Endodermal cell (in vitro differentiated cells): ENCODE measurements around the gene ARL2BP. TPM values are rescaled to one million over a fixed set of nuclear protein-coding genes. Genes with fewer than 3 reads are reported as not detected.

Source experiments
- DNase-seq: peaks from one replicate; pipeline ENCODE4 v3.0.0-alpha.2; 2017
- H3K27ac ChIP-seq: 2 replicates; pipeline ENCODE4 v1.5.1; 2013; ENCODE audit warnings: mild to moderate bottlenecking, low read depth, low read length, moderate library complexity
- H3K27me3 ChIP-seq: 2 replicates; pipeline ENCODE4 v1.6.1; 2013; ENCODE audit warnings: mild to moderate bottlenecking, low read length, moderate library complexity; ENCODE audit not compliant: insufficient read depth, control insufficient read depth, poor library complexity, severe bottlenecking
- H3K36me3 ChIP-seq: 2 replicates; pipeline ENCODE4 v1.7.0; 2013; ENCODE audit warnings: mild to moderate bottlenecking, low read length, moderate library complexity; ENCODE audit not compliant: control insufficient read depth, insufficient read depth
- H3K4me1 ChIP-seq: one replicate; pipeline ENCODE4 v1.7.0; 2013; ENCODE audit warnings: low read length; ENCODE audit not compliant: control insufficient read depth, insufficient read depth
- H3K4me3 ChIP-seq: 2 replicates; pipeline ENCODE4 v1.5.1; 2013; ENCODE audit warnings: mild to moderate bottlenecking, low read length, moderate library complexity
- H3K9ac ChIP-seq: 2 replicates; pipeline ENCODE4 v1.6.1; 2013; ENCODE audit warnings: mild to moderate bottlenecking, low read length, moderate library complexity; ENCODE audit not compliant: poor library complexity, severe bottlenecking; ENCODE audit errors: extremely low read depth
- H3K9me3 ChIP-seq: 2 replicates; pipeline ENCODE4 v1.6.1; 2013; ENCODE audit warnings: mild to moderate bottlenecking, low read length, moderate library complexity; ENCODE audit not compliant: control insufficient read depth
- H3K27ac Mint-ChIP-seq: 2 replicates; pipeline ENCODE4 v1.8.0; 2020; ENCODE audit warnings: mixed read lengths
- H3K27me3 Mint-ChIP-seq: 2 replicates; pipeline ENCODE4 v1.8.0; 2021; ENCODE audit warnings: mild to moderate bottlenecking, mixed read lengths; ENCODE audit not compliant: insufficient read depth
- H3K36me3 Mint-ChIP-seq: 2 replicates; pipeline ENCODE4 v1.8.0; 2020; ENCODE audit warnings: low read depth, mixed read lengths
- H3K4me1 Mint-ChIP-seq: 2 replicates; pipeline ENCODE4 v1.8.0; 2020; ENCODE audit warnings: mixed read lengths
- H3K4me3 Mint-ChIP-seq: 2 replicates; pipeline ENCODE4 v1.8.0; 2020; ENCODE audit warnings: mild to moderate bottlenecking, moderate library complexity, mixed read lengths
- H3K9me3 Mint-ChIP-seq: 2 replicates; pipeline ENCODE4 v1.8.0; 2020; ENCODE audit warnings: mild to moderate bottlenecking, mixed read lengths
- WGBS, 2 experiments: methylation state at CpG; one replicate each; pipeline versions ENCODE4 v1.1.5 to v1.1.7; 2013; ENCODE audit warnings: missing lambda C conversion rate in 2 of 2, mixed read lengths in 1 of 2; ENCODE audit not compliant: insufficient coverage in 1 of 2, insufficient read length in 1 of 2; 5-methylcytosine and 5-hydroxymethylcytosine counted together
- total RNA-seq, 2 donors: library from RNA; stranded (reverse); fragmentation: NEBNext Ultra II Directional in 1 of 2; extraction: Animal tissue kit (Norgen Biotek cat#: 25700) in 1 of 2; gene quantifications; 2 replicates in 1 of 2; 3 replicates in 1 of 2; pipeline ENCODE4 v1.2.1, GENCODE V29; 2021
- TF ChIP-seq, protein P1 (sequence below): fragments of 200-600 bp; sonication (generic); conservative IDR thresholded peaks from 2 replicates; pipeline ENCODE4 v1.5.0; 2021; ENCODE audit warnings: antibody characterized with exemption, mild to moderate bottlenecking

ARL2BP gene
- total RNA-seq, 2 donors from 2014 or later, result 22.6 to 31.3 TPM

DNA sequence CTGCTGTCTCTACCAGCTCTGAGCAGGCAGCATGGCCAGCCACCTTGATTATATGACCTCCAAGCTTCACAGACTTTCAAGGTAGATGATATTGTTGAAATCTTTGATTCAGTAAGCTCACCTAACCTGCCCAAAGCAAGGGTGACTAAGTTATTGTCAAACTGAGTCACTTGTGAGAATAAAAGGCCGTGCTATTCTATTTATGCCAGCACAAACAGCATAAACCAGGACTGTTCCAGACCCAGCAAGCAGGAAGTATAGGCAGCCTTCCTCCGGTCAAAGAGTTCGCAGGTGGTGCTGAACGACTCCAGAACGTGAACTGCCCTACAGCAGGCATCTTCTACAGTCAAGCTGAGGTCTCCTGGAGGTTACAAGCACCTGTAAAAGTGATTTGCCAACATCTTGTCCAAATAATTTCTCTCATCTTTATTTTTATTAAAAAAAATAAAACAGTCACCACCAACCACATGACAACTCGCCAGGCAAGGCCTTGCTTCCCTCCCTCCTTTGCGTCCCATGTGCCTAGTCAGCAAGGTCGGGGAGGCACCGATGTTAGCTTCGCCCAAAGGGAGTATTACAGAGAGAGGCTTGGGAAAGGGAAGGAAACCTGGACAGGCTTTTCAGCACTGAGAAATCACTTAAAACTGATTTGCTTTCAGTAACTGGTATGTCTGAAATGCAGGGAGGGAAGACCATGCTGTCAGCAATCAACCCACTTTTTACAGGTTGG lies 10.8 kb downstream of the ARL2BP start:
- H3K36me3 Mint-ChIP-seq, result peaks cover 34% of the 10 kb centered on the region
- no peak overlapping the region for H3K4me3 Mint-ChIP-seq
- whole genome bisulfite sequencing, 2 experiments, result 94 to 98% methylated on average over 10 of the region's 10 CpGs
- peaks cover 12% of the 10 kb centered on the region for H3K9me3 ChIP-seq
- peaks cover 7% of the 10 kb centered on the region for H3K9me3 Mint-ChIP-seq
- peaks cover 32% of the 10 kb centered on the region for H3K4me1 Mint-ChIP-seq
- H3K27ac Mint-ChIP-seq, result no peak overlapping the region
- no peak overlapping the region for H3K9ac ChIP-seq
- peaks cover 21% of the 10 kb centered on the region for H3K4me1 ChIP-seq
- TF ChIP-seq, protein P1, sequence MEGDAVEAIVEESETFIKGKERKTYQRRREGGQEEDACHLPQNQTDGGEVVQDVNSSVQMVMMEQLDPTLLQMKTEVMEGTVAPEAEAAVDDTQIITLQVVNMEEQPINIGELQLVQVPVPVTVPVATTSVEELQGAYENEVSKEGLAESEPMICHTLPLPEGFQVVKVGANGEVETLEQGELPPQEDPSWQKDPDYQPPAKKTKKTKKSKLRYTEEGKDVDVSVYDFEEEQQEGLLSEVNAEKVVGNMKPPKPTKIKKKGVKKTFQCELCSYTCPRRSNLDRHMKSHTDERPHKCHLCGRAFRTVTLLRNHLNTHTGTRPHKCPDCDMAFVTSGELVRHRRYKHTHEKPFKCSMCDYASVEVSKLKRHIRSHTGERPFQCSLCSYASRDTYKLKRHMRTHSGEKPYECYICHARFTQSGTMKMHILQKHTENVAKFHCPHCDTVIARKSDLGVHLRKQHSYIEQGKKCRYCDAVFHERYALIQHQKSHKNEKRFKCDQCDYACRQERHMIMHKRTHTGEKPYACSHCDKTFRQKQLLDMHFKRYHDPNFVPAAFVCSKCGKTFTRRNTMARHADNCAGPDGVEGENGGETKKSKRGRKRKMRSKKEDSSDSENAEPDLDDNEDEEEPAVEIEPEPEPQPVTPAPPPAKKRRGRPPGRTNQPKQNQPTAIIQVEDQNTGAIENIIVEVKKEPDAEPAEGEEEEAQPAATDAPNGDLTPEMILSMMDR, result no peak
- no peak overlapping the region for H3K27ac ChIP-seq
- no peak overlapping the region for H3K4me3 ChIP-seq
- H3K36me3 ChIP-seq, result peaks cover 31% of the 10 kb centered on the region
- no peak for DNase-seq
- no peaks in the 10 kb centered on the region for H3K27me3 ChIP-seq
- H3K27me3 Mint-ChIP-seq, result no peaks in the 10 kb centered on the region

- no peak overlapping the region for H3K27ac ChIP-seq
- TF ChIP-seq, protein P1, result no peak
- H3K4me1 ChIP-seq, result peaks cover 21% of the 10 kb centered on the region
- no peaks in the 10 kb centered on the region for H3K27me3 Mint-ChIP-seq
- no peak overlapping the region for H3K4me3 Mint-ChIP-seq
- H3K9ac ChIP-seq, result no peak overlapping the region
- H3K4me3 ChIP-seq, result no peak overlapping the region
- 85 to 86% methylated on average over 14 to 16 of the region's 16 CpGs for WGBS, 2 experiments
- H3K27me3 ChIP-seq, result no peaks in the 10 kb centered on the region
- peak; percentile 77 for DNase-seq
- H3K9me3 ChIP-seq, result peaks cover 12% of the 10 kb centered on the region
- H3K4me1 Mint-ChIP-seq, result peaks cover 32% of the 10 kb centered on the region
- peaks cover 26% of the 10 kb centered on the region for H3K36me3 Mint-ChIP-seq
- no peak overlapping the region for H3K27ac Mint-ChIP-seq
- H3K36me3 ChIP-seq, result peaks cover 24% of the 10 kb centered on the region
- peaks cover 7% of the 10 kb centered on the region for H3K9me3 Mint-ChIP-seq
Measured at GRCh38 chr16:57256601-57257395, 11.7 kb downstream of the ARL2BP start.

DNA sequence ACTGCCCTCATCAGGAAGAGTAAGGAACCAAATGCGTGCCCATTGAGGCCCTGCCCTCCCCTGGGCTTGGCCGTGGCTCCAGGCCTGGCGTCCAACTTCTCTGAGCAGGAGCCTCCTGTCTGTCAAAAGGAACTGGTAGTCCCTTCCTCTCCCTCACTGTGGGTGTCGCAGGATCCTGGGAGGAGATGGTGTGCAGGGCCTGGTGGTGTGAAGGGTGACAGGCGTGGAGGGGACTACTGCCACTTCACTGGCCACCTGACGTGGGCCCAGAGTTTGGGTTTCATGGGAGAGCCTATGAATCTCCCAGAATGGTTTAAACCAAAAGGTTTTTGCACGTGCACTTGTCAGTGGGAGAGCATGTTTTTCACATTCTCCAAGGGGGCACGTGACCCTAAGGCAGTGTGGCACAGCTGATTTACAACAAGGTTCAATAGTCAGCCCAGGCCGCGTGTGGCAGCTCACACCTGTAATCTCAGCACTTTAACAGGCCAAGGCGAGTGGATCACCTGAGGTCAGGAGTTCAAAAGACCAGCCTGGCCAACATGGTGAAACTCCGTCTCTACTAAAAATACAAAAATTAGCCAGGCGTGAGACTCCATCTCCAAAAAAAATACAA lies 12.5 kb downstream of the ARL2BP start:
- TF ChIP-seq, protein P1, result no peak
- Histone ChIP-seq H3K27ac (no peak overlapping the region), H3K27me3 (no peaks in the 10 kb centered on the region), H3K4me3 (no peak overlapping the region), H3K9me3 (peaks cover 6% of the 10 kb centered on the region), H3K36me3 (peaks cover 17% of the 10 kb centered on the region), H3K9ac (no peak overlapping the region), H3K4me1 (peaks cover 21% of the 10 kb centered on the region)
- no peak for DNase-seq
- WGBS, 2 experiments, result 89 to 95% methylated on average over 6 to 13 of the region's 13 CpGs
- no peak overlapping the region for H3K4me3 Mint-ChIP-seq
- no peak overlapping the region for H3K27ac Mint-ChIP-seq
- H3K4me1 Mint-ChIP-seq, result peaks cover 32% of the 10 kb centered on the region
- peaks cover under 1% of the 10 kb centered on the region for H3K9me3 Mint-ChIP-seq
- H3K36me3 Mint-ChIP-seq, result peaks cover 19% of the 10 kb centered on the region
- H3K27me3 Mint-ChIP-seq, result no peaks in the 10 kb centered on the region
